ENCODE results near the gene AK2.
"Not testable (repeated sequence)": the region's sequence is repeated elsewhere in the genome, so short reads cannot be mapped to it uniquely, and the experiment has no call there.

AK2 gene

GRCh38 chr1:33036526-33037503, at the start of gene AK2:
Gene AK2 (minus strand): TSS chr1:33036883. CDS start chr1:33036828, 55 bp downstream.
- DNase-seq (ENCODE audit: low read depth in 2 of 2), result peak; percentile 88 to 93

GRCh38 chr1:33086384-33086850, 49.7 kb upstream of the AK2 start:
- DNase-seq (ENCODE audit: low read depth in 2 of 2), result no peak

- DNase-seq (ENCODE audit: low read depth in 2 of 2), result no peak
Observed at GRCh38 chr1:33085332-33085731, 48.6 kb upstream of the AK2 start.

GRCh38 chr1:33082575-33083108, 46.0 kb upstream of the AK2 start:
- DNase-seq (ENCODE audit: low read depth in 2 of 2), result no peak

- no peak for DNase-seq (ENCODE audit: low read depth in 2 of 2)
Observed at GRCh38 chr1:33081554-33082305, 45.0 kb upstream of the AK2 start.

GRCh38 chr1:33080885-33081553, 44.3 kb upstream of the AK2 start, which contains the start of gene AZIN2:
Gene AZIN2 (plus strand): TSS chr1:33081153. CDS start chr1:33082250, 1,097 bp downstream.
- DNase-seq (ENCODE audit: low read depth in 2 of 2), result peak; percentile 96 to 98

- DNase-seq (ENCODE audit: low read depth in 2 of 2), result no peak
Observed at GRCh38 chr1:33080373-33080772, 43.7 kb upstream of the AK2 start.

GRCh38 chr1:33078030-33078591, 41.4 kb upstream of the AK2 start:
- DNase-seq (ENCODE audit: low read depth in 2 of 2), result no peak

- DNase-seq (ENCODE audit: low read depth in 2 of 2), result no peak
Observed at GRCh38 chr1:33074193-33074945, 37.7 kb upstream of the AK2 start.

GRCh38 chr1:33072707-33073106, 36.0 kb upstream of the AK2 start:
- no peak for DNase-seq (ENCODE audit: low read depth in 2 of 2)

GRCh38 chr1:33070628-33071027, 33.9 kb upstream of the AK2 start:
- no peak for DNase-seq (ENCODE audit: low read depth in 2 of 2)

- not testable (repeated sequence) for DNase-seq (ENCODE audit: low read depth in 2 of 2)
Observed at GRCh38 chr1:33068108-33068507, 31.4 kb upstream of the AK2 start.

- DNase-seq (ENCODE audit: low read depth in 2 of 2), result not testable (repeated sequence)
Observed at GRCh38 chr1:33066477-33066876, 29.8 kb upstream of the AK2 start.

GRCh38 chr1:33065301-33065700, 28.6 kb upstream of the AK2 start:
- DNase-seq (ENCODE audit: low read depth in 2 of 2), result no peak

- not testable (repeated sequence) for DNase-seq (ENCODE audit: low read depth in 2 of 2)
Observed at GRCh38 chr1:33064284-33064683, 27.6 kb upstream of the AK2 start.

GRCh38 chr1:33061834-33062233, 25.2 kb upstream of the AK2 start:
- DNase-seq (ENCODE audit: low read depth in 2 of 2), result no peak

GRCh38 chr1:33060579-33061083, 23.9 kb upstream of the AK2 start:
- DNase-seq (ENCODE audit: low read depth in 2 of 2), result no peak

GRCh38 chr1:33057095-33057494, 20.4 kb upstream of the AK2 start:
- no peak for DNase-seq (ENCODE audit: low read depth in 2 of 2)

GRCh38 chr1:33056426-33056825, 19.7 kb upstream of the AK2 start:
- DNase-seq (ENCODE audit: low read depth in 2 of 2), result no peak
